Ectodermal cell (in vitro differentiated cells): ENCODE data around the gene RPTOR.

Experiments
- H3K27ac ChIP-seq: 2 replicates; pipeline ENCODE4 v1.7.0; 2013; ENCODE audit warnings: mild to moderate bottlenecking, low read depth, low read length; ENCODE audit not compliant: insufficient read depth, poor library complexity, severe bottlenecking
- H3K27me3 ChIP-seq: 2 replicates; pipeline ENCODE4 v1.7.0; 2013; ENCODE audit warnings: mild to moderate bottlenecking, low read length; ENCODE audit not compliant: insufficient read depth, control insufficient read depth, poor library complexity, severe bottlenecking
- H3K36me3 ChIP-seq: one replicate; pipeline ENCODE4 v1.7.0; 2013; ENCODE audit warnings: low read length; ENCODE audit not compliant: control insufficient read depth, insufficient read depth
- H3K4me1 ChIP-seq: one replicate; pipeline ENCODE4 v1.7.0; 2013; ENCODE audit warnings: low read length; ENCODE audit not compliant: control insufficient read depth, insufficient read depth
- H3K4me3 ChIP-seq: 2 replicates; pipeline ENCODE4 v1.7.0; 2013; ENCODE audit warnings: low read depth, low read length, control low read depth; ENCODE audit not compliant: insufficient read depth
- H3K9me3 ChIP-seq: 2 replicates; pipeline ENCODE4 v1.7.0; 2013; ENCODE audit warnings: mild to moderate bottlenecking, low read length, moderate library complexity; ENCODE audit not compliant: control insufficient read depth
- WGBS, 2 experiments: methylation state at CpG; one replicate each; pipeline ENCODE4 v1.1.7; 2013; ENCODE audit warnings: missing lambda C conversion rate in 2 of 2; 5-methylcytosine and 5-hydroxymethylcytosine counted together

Gene RPTOR

GRCh38 chr17:80630560-80631120 lies 86.0 kb downstream of the RPTOR start:
- H3K27me3 ChIP-seq, result no peaks in the 10 kb centered on the region
- H3K4me3 ChIP-seq, result no peak overlapping the region
- 93% methylated on average over 9 of the region's 9 CpGs for WGBS, 2 experiments
- no peaks in the 10 kb centered on the region for H3K4me1 ChIP-seq
- H3K27ac ChIP-seq, result no peak overlapping the region
- H3K36me3 ChIP-seq, result no peaks in the 10 kb centered on the region
- H3K9me3 ChIP-seq, result no peaks in the 10 kb centered on the region

GRCh38 chr17:80631142-80632045 lies 86.8 kb downstream of the RPTOR start:
- no peaks in the 10 kb centered on the region for H3K36me3 ChIP-seq
- 94 to 97% methylated on average over 10 of the region's 10 CpGs for WGBS, 2 experiments
- no peaks in the 10 kb centered on the region for H3K27me3 ChIP-seq
- no peaks in the 10 kb centered on the region for H3K9me3 ChIP-seq
- no peak overlapping the region for H3K27ac ChIP-seq
- no peak overlapping the region for H3K4me3 ChIP-seq
- H3K4me1 ChIP-seq, result no peaks in the 10 kb centered on the region

GRCh38 chr17:80632046-80632581 lies 87.5 kb downstream of the RPTOR start:
- Histone ChIP-seq H3K36me3 (no peaks in the 10 kb centered on the region), H3K27me3 (no peaks in the 10 kb centered on the region), H3K9me3 (no peaks in the 10 kb centered on the region), H3K4me3 (no peak overlapping the region), H3K4me1 (peaks cover 4% of the 10 kb centered on the region), H3K27ac (peak overlapping the region; percentile 36)
- WGBS, 2 experiments, result 63 to 70% methylated on average over 11 to 12 of the region's 12 CpGs

- no peaks in the 10 kb centered on the region for H3K27me3 ChIP-seq
- no peaks in the 10 kb centered on the region for H3K9me3 ChIP-seq
- H3K27ac ChIP-seq, result no peak overlapping the region
- no peak overlapping the region for H3K4me3 ChIP-seq
- WGBS, 2 experiments, result 95 to 96% methylated on average over 19 of the region's 19 CpGs
- peaks cover 4% of the 10 kb centered on the region for H3K4me1 ChIP-seq
- no peaks in the 10 kb centered on the region for H3K36me3 ChIP-seq
These were observed 88.6 kb downstream of the RPTOR start for GRCh38 chr17:80633207-80633606.

GRCh38 chr17:80633994-80634566 lies 89.4 kb downstream of the RPTOR start:
- Histone ChIP-seq H3K27me3 (no peaks in the 10 kb centered on the region), H3K4me1 (peaks cover 4% of the 10 kb centered on the region), H3K36me3 (no peaks in the 10 kb centered on the region), H3K9me3 (no peaks in the 10 kb centered on the region), H3K4me3 (no peak overlapping the region), H3K27ac (no peak overlapping the region)
- 96 to 97% methylated on average over 24 of the region's 24 CpGs for WGBS, 2 experiments

GRCh38 chr17:80636361-80637018 lies 91.9 kb downstream of the RPTOR start:
- no peaks in the 10 kb centered on the region for H3K27me3 ChIP-seq
- H3K36me3 ChIP-seq, result no peaks in the 10 kb centered on the region
- H3K9me3 ChIP-seq, result no peaks in the 10 kb centered on the region
- WGBS, 2 experiments, result 93 to 94% methylated on average over 20 of the region's 20 CpGs
- H3K4me3 ChIP-seq, result no peak overlapping the region
- H3K4me1 ChIP-seq, result peaks cover 4% of the 10 kb centered on the region
- no peak overlapping the region for H3K27ac ChIP-seq

GRCh38 chr17:80637048-80637781 lies 92.6 kb downstream of the RPTOR start:
- no peak overlapping the region for H3K27ac ChIP-seq

GRCh38 chr17:80639658-80640057 lies 95.0 kb downstream of the RPTOR start:
- H3K27ac ChIP-seq, result no peak overlapping the region
- no peak overlapping the region for H3K4me3 ChIP-seq
- no peaks in the 10 kb centered on the region for H3K27me3 ChIP-seq
- no peaks in the 10 kb centered on the region for H3K36me3 ChIP-seq
- WGBS, 2 experiments, result 91 to 92% methylated on average over 2 of the region's 2 CpGs
- H3K4me1 ChIP-seq, result peaks cover 4% of the 10 kb centered on the region
- H3K9me3 ChIP-seq, result no peaks in the 10 kb centered on the region

More at GRCh38 chr17:80637048-80637781, 92.6 kb downstream of the RPTOR start:
- Histone ChIP-seq H3K27me3 (no peaks in the 10 kb centered on the region), H3K4me1 (peaks cover 4% of the 10 kb centered on the region), H3K36me3 (no peaks in the 10 kb centered on the region), H3K4me3 (no peak overlapping the region), H3K9me3 (no peaks in the 10 kb centered on the region)
- 87 to 89% methylated on average over 17 of the region's 17 CpGs for WGBS, 2 experiments

- Histone ChIP-seq H3K36me3 (no peaks in the 10 kb centered on the region), H3K4me3 (no peak overlapping the region), H3K27ac (no peak overlapping the region), H3K27me3 (no peaks in the 10 kb centered on the region), H3K9me3 (no peaks in the 10 kb centered on the region), H3K4me1 (peaks cover 4% of the 10 kb centered on the region)
- WGBS, 2 experiments, result 93 to 94% methylated on average over 19 of the region's 19 CpGs
These were observed 95.9 kb downstream of the RPTOR start for GRCh38 chr17:80640366-80641084.
